GM12878 (cell line): ENCODE data around the gene GIPC3. TPM values are rescaled to one million over a fixed set of nuclear protein-coding genes. Genes with fewer than 3 reads are reported as not detected.

ENCODE experiments used
- CEBPB ChIP-seq, 2 experiments: fragments of 150-350 bp in 1 of 2; IDR thresholded peaks; 2 replicates each; pipeline ENCODE4 v1.6.1; 2012 to 2014; ENCODE audit warnings: low read depth in 2 of 2, low read length in 2 of 2, borderline replicate concordance in 1 of 2, inconsistent platforms in 1 of 2
- CHD2 ChIP-seq: IDR thresholded peaks from 2 replicates; pipeline ENCODE4 v1.6.1; 2011; ENCODE audit warnings: low read depth, low read length, improper control_type of control experiment, borderline replicate concordance
- CREM ChIP-seq: IDR thresholded peaks from 2 replicates; pipeline ENCODE4 v1.6.1; 2014; ENCODE audit warnings: antibody characterized with exemption, low read depth
- HDAC2 ChIP-seq: fragments of 200-600 bp; sonication (generic); IDR thresholded peaks from 2 replicates; pipeline ENCODE4 v1.6.1; 2017
- JUND ChIP-seq: IDR thresholded peaks from 2 replicates; pipeline ENCODE4 v1.6.1; 2012; ENCODE audit warnings: low read depth, mild to moderate bottlenecking, low read length, improper control_type of control experiment, moderate library complexity
- MEF2A ChIP-seq: IDR thresholded peaks from 2 replicates; pipeline ENCODE4 v1.6.1; 2011; ENCODE audit warnings: low read depth, mild to moderate bottlenecking, low read length, moderate library complexity; ENCODE audit not compliant: insufficient read depth
- MYC ChIP-seq: IDR thresholded peaks from 2 replicates; pipeline ENCODE4 v1.6.1; 2011; ENCODE audit warnings: mild to moderate bottlenecking, low read length, moderate library complexity, inconsistent platforms; ENCODE audit not compliant: insufficient read depth, insufficient replicate concordance, insufficient read length, severe bottlenecking
- NR2C1 ChIP-seq: fragments of 450-650 bp; IDR thresholded peaks from 2 replicates; pipeline ENCODE4 v1.6.1; 2017; ENCODE audit warnings: antibody characterized with exemption, mild to moderate bottlenecking, moderate library complexity
- NR2C2 ChIP-seq: IDR thresholded peaks from 2 replicates; pipeline ENCODE4 v1.6.1; 2011; ENCODE audit warnings: borderline replicate concordance, low read depth; ENCODE audit not compliant: control insufficient read depth, insufficient read length
- POU2F2 ChIP-seq: IDR thresholded peaks from 3 replicates; pipeline ENCODE4 v1.6.1; 2011; ENCODE audit warnings: low read depth, mild to moderate bottlenecking, low read length, borderline replicate concordance
- RAD51 ChIP-seq: fragments of 450-650 bp; IDR thresholded peaks from 2 replicates; pipeline ENCODE4 v1.6.1; 2016; ENCODE audit warnings: moderate library complexity, mild to moderate bottlenecking, inconsistent platforms
- SIN3A ChIP-seq: IDR thresholded peaks from 2 replicates; pipeline ENCODE4 v1.6.1; 2012; ENCODE audit warnings: low read depth, low read length, improper control_type of control experiment
- SMC3 ChIP-seq: IDR thresholded peaks from 2 replicates; pipeline ENCODE4 v1.6.1; 2011; ENCODE audit warnings: low read length, improper control_type of control experiment, borderline replicate concordance
- TCF3 ChIP-seq: IDR thresholded peaks from 2 replicates; pipeline ENCODE4 v1.6.1; 2012; ENCODE audit warnings: low read depth, mild to moderate bottlenecking, low read length, borderline replicate concordance; ENCODE audit not compliant: insufficient read depth
- polyA plus RNA-seq, 11 experiments: library from polyadenylated mRNA; depleted of rRNA in 4 of 11; unstranded in 6 of 11; stranded (reverse) in 5 of 11; fragments of >200 nt; fragmentation: Nextera tagmentation in 4 of 11; fragmentation: Illumina TruSeq in 1 of 11; extraction: Ambion mirVana in 4 of 11; extraction: Trizol in 1 of 11; gene quantifications; 1 replicate in 1 of 11; 2 replicates in 10 of 11; pipeline versions ENCODE4 v1.2.1 to v1.2.3, GENCODE V29; 2011 to 2016; ENCODE audit warnings: inconsistent platforms in 2 of 11, missing spikeins in 2 of 11, low read depth in 1 of 11
- total RNA-seq, 4 experiments: library from RNA; depleted of rRNA in 3 of 4; stranded (reverse); fragments of >200 nt in 3 of 4; fragmentation: Illumina TruSeq in 1 of 4; extraction: Trizol in 1 of 4; gene quantifications; 2 replicates each; pipeline versions ENCODE4 v1.2.1 to v1.2.3, GENCODE V29; 2013 to 2021
- TF ChIP-seq, protein P1 (sequence below): fragments of 450-650 bp; IDR thresholded peaks from 2 replicates; pipeline ENCODE4 v1.6.1; 2017; ENCODE audit warnings: antibody characterized with exemption, mild to moderate bottlenecking, moderate library complexity
- TF ChIP-seq, protein P2 (sequence below): fragments of 450-650 bp; IDR thresholded peaks from 2 replicates; pipeline ENCODE4 v1.6.1; 2014; ENCODE audit warnings: mild to moderate bottlenecking
- TF ChIP-seq, protein P3 (sequence below): fragments of 450-650 bp; IDR thresholded peaks from 2 replicates; pipeline ENCODE4 v1.6.1; 2016; ENCODE audit warnings: mild to moderate bottlenecking
- TF ChIP-seq, protein P4 (sequence below): IDR thresholded peaks from 2 replicates; pipeline ENCODE4 v1.6.1; 2012; ENCODE audit warnings: low read depth, low read length, improper control_type of control experiment
- TF ChIP-seq, protein P5 (sequence below): fragments of 450-650 bp; IDR thresholded peaks from 2 replicates; pipeline ENCODE4 v1.6.1; 2017; ENCODE audit warnings: borderline replicate concordance

Gene GIPC3
- total and polyA plus RNA-seq, 10 of the 15 experiments (the other 5 are each of a cell fraction or from before 2014, with no cell fraction given), result not detected

DNA sequence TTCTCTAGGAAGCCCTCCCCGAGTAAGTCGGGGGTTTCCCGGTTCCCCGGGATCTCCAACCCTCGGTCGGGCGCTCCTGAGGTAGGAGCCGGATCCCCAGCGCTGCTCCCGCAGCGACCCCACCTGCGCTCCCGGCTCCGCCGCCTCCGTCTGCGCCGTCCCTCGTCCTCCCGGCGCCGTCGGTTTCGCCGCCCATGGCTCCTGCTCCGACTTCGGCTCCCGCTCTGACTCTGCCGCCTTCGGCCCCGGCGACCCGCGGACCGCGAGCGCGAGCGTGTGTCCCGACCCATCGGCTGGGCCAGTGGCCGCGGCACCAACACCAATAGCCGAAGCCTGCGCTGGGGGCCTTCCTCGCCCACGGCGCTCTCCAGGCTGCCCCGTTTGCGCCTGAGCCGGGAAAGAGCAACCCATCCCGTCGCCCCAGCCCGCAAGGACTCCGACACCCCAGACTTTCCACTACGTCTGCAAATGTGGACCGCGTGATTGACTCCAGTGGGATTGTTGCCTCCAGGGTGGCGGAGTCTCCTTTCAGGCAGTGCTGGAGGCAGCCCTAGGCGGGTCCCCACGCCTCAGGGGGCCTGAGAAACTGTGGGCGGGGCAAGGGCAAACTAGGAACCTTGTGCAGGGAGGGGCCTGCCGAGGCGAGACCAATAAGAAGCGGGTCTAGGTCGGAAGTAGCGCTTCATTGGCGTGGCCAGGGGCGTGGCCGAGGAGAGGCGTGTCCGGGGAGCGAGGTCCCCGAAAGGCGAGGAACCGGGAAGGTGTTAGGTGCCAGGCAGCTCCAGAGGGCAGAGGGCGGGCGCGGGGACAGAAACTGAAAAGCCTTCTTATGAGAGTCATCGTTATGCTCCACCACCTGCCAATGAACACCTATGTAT lies 41.4 kb downstream of the GIPC3 start, which contains the start of gene CACTIN (continued):
- TF ChIP-seq NR2C2, result no peak
- peak; percentile 65; the same call in 1 of the 2 replicates for TF ChIP-seq CREM
- no peak for TF ChIP-seq CEBPB (IDR thresholded peaks at IDR 0.05; ENCODE audit: borderline replicate concordance in 1 of 2, low read depth in 2 of 2, low read length in 2 of 2)
- TF ChIP-seq TCF3, result peak; percentile 78
- TF ChIP-seq, protein P1, sequence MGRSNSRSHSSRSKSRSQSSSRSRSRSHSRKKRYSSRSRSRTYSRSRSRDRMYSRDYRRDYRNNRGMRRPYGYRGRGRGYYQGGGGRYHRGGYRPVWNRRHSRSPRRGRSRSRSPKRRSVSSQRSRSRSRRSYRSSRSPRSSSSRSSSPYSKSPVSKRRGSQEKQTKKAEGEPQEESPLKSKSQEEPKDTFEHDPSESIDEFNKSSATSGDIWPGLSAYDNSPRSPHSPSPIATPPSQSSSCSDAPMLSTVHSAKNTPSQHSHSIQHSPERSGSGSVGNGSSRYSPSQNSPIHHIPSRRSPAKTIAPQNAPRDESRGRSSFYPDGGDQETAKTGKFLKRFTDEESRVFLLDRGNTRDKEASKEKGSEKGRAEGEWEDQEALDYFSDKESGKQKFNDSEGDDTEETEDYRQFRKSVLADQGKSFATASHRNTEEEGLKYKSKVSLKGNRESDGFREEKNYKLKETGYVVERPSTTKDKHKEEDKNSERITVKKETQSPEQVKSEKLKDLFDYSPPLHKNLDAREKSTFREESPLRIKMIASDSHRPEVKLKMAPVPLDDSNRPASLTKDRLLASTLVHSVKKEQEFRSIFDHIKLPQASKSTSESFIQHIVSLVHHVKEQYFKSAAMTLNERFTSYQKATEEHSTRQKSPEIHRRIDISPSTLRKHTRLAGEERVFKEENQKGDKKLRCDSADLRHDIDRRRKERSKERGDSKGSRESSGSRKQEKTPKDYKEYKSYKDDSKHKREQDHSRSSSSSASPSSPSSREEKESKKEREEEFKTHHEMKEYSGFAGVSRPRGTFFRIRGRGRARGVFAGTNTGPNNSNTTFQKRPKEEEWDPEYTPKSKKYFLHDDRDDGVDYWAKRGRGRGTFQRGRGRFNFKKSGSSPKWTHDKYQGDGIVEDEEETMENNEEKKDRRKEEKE, result no peak
- TF ChIP-seq NR2C1, result peak; percentile 62; the same call in 1 of the 2 replicates
- TF ChIP-seq, protein P2, sequence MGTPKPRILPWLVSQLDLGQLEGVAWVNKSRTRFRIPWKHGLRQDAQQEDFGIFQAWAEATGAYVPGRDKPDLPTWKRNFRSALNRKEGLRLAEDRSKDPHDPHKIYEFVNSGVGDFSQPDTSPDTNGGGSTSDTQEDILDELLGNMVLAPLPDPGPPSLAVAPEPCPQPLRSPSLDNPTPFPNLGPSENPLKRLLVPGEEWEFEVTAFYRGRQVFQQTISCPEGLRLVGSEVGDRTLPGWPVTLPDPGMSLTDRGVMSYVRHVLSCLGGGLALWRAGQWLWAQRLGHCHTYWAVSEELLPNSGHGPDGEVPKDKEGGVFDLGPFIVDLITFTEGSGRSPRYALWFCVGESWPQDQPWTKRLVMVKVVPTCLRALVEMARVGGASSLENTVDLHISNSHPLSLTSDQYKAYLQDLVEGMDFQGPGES, result peak; percentile 9
- TF ChIP-seq MEF2A, result no peak
- TF ChIP-seq SIN3A, result peak; percentile 90
- TF ChIP-seq JUND, result no peak
- TF ChIP-seq MYC, result peak; percentile 98
- TF ChIP-seq HDAC2, result no peak
- TF ChIP-seq, protein P3, sequence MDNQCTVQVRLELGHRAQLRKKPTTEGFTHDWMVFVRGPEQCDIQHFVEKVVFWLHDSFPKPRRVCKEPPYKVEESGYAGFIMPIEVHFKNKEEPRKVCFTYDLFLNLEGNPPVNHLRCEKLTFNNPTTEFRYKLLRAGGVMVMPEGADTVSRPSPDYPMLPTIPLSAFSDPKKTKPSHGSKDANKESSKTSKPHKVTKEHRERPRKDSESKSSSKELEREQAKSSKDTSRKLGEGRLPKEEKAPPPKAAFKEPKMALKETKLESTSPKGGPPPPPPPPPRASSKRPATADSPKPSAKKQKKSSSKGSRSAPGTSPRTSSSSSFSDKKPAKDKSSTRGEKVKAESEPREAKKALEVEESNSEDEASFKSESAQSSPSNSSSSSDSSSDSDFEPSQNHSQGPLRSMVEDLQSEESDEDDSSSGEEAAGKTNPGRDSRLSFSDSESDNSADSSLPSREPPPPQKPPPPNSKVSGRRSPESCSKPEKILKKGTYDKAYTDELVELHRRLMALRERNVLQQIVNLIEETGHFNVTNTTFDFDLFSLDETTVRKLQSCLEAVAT, result no peak
- TF ChIP-seq, protein P4, sequence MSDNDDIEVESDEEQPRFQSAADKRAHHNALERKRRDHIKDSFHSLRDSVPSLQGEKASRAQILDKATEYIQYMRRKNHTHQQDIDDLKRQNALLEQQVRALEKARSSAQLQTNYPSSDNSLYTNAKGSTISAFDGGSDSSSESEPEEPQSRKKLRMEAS, result peak; percentile 96
- no peak for TF ChIP-seq SMC3
- TF ChIP-seq RAD51, result no peak
- peak; percentile 44; the same call in 1 of the 2 replicates for TF ChIP-seq CHD2
- TF ChIP-seq, protein P5, sequence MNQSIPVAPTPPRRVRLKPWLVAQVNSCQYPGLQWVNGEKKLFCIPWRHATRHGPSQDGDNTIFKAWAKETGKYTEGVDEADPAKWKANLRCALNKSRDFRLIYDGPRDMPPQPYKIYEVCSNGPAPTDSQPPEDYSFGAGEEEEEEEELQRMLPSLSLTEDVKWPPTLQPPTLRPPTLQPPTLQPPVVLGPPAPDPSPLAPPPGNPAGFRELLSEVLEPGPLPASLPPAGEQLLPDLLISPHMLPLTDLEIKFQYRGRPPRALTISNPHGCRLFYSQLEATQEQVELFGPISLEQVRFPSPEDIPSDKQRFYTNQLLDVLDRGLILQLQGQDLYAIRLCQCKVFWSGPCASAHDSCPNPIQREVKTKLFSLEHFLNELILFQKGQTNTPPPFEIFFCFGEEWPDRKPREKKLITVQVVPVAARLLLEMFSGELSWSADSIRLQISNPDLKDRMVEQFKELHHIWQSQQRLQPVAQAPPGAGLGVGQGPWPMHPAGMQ, result peak; percentile 100
- peak; percentile 71; the same call in 1 of the 3 replicates for TF ChIP-seq POU2F2
